Stimulated activated CD4-positive, alpha-beta T cell treated with anti-CD3 and anti-CD28 coated beads, Interleukin-15, amount 100 ng/mL, for 48 hours (primary cell): ENCODE results near the gene SOX6.

Experiments used
- DNase-seq, 2 donors: peaks; one replicate each; pipeline ENCODE4 v3.0.0-alpha.2; 2020; ENCODE audit warnings: low read depth in 2 of 2

SOX6 gene

GRCh38 chr11:16364254-16364653 is 7.9 kb upstream of the SOX6 start:
- no peak for DNase-seq

DNA sequence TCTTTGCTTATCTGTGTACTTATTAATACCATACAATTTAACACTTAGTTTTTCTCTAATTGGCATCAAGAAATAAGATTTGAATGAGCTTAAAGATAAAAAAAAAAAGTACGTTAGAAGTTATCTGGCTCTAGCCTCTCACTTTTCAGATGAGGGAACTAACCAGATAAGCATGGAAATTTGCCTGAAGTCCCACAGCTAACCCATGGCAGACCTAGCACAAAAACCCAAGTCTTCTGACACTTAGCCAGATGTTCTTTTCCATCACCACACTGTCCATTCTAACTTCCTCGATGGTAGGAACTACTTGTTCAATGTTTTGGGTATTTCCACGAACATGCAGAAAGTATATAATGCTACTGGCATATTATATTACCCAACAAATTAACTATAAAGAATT is 7.4 kb upstream of the SOX6 start:
- no peak for DNase-seq

- DNase-seq = no peak
These were observed 4.9 kb upstream of the SOX6 start for GRCh38 chr11:16361108-16361865.

GRCh38 chr11:16359369-16359768 is 3.0 kb upstream of the SOX6 start:
- no peak for DNase-seq

- DNase-seq = no peak
These were observed 2.4 kb upstream of the SOX6 start for GRCh38 chr11:16358726-16359125.

DNA sequence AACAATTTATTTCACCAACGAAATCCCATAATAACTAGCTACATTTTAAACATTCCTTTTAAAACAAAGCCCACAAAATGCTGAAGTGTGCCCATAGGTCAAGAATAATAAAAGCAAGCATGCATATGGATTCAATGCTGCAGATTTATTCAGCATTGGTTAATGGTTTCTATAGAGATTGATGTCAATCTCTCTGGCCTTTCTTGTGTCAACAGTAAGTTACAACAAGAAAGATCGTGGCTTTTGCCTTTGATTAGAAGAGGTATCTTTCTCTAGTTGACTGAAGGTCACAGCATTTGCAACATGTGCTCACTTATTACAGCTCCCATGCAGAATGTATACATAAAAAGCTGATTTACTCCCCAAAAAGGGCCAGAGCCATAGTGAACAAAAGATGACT is 1.4 kb upstream of the SOX6 start:
- no peak for DNase-seq

GRCh38 chr11:16356761-16357393 is 531 bp upstream of the SOX6 start:
- no peak for DNase-seq

DNA sequence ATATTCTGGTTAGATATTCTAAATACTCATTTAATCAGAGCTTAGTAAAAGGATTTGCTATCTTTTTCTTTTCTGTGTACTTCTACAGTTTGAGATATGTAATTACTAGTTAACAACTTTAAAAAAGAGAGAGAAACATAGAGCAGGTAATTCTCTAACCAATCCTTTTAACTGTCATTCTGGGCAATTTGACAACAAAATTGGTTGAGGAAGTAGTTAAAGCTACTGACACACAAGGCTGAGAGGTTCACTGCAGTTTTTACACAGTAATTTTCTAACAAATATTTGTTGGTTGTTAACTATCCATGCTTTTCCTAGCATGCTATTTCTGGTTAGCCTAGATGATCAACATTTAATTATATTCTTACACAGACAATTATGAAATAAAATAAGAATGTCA is 3.6 kb downstream of the SOX6 start:
- DNase-seq = no peak

DNA sequence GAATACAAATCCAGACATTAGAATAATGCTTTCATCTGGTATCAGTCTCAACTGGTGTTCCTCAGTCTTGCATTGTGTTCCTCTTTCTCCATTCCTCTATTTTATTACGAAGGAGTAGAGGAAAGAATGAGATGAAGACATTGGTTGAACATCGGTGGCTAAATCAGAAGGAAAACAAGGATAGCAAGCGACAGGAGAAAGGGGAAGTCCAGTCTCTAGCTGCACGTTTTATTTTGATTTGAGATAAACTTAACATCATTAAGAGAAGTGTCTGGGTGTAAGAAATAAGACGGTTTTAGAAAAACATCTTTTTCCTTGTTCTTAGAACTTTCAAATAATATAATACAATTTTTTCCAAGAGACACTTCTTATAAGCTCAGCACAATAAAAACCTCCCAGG is 6.2 kb downstream of the SOX6 start:
- DNase-seq = no peak

DNA sequence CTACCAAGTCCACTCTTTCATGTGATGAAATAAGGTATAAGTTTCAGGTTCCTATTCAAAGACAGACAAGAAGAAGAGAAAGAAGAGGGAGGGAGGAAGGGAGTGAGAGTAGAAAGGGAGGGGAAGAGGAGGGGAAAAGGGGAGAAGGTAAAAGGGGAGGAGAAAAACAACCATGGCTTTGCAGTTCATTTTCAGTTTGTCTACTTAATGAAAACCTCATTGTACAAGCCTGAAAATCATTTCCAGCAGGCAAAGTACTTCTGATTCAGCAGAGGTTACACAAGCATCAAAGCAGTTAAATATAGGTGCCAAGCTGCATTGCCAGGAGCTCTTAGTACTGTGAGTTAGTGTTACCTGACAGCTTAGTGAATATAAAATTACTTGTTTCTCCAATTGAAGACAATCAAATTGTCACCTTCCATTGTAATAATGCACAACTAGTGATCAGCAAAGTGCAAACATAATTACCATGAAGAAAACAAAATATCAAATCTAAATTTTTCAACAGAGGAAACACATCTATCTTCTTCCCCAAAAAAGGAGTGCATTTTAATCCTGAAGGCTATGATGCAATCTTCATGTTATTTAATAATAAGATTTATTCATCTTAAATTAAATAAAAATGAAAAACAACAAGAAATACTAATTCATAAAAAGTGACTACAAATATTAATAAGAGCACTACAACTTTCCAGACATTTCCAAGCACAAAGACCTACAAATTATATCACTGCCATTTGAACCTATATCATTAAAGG is 8.2 kb downstream of the SOX6 start:
- DNase-seq = no peak

- DNase-seq = no peak
These were observed 9.4 kb downstream of the SOX6 start for GRCh38 chr11:16346975-16347374.

- no peak for DNase-seq
These were observed 14.5 kb downstream of the SOX6 start for GRCh38 chr11:16341853-16342252.

GRCh38 chr11:16338393-16338792 is 18.0 kb downstream of the SOX6 start:
- DNase-seq = no peak

DNA sequence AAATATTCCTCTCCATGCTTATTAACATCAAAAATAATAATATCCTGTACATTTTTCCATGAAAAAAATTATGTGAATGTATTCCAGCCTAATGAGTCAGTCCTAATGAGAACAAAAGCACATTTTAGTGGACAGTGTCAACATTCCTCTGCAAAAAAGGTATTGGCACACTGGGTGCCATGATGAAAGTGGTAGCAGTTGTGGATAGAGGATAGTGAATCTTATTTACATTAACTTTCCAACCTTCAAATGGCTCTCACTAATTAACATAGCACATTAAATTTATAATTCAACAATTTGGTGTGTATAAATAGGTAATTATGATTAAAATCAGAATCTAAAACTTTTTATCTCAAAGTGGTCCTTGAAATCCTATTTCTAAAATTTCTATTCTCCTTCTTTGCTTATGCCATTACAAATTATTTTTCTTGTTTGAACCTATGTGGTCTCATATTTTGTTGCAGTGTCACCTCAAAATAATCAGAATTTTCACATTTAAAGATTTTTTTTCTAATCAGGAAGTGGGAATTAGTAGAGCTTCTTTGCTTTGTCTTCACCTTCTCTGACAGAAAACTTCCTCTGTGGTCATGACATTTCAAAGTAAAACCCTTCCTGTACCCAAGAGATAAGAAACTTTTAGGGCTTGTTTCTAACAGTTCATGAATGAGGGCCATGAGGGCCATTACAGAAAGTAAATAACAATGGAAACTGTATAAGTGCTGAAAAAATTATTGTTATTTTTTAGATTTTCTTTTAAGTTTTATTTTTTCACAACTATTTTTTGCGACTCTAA is 18.7 kb downstream of the SOX6 start:
- DNase-seq = no peak

DNA sequence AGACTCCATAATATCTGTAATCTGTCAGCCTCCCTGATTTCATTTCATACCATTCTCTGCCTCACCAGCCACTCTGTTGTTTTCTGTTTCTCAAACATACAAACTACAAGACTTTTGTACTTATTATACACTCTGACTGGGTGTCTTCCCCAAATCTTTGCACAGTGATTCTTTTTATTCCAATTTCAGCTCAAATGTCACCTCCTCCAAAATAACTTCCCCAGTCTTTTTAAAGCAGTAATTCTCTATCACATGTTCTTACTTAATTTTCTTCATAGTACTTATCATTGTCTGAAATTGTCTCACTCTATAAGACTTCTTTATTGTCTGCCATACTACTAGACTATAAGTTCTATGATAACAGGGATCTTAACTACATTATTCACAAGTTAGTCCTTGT is 19.6 kb downstream of the SOX6 start:
- DNase-seq = no peak

DNA sequence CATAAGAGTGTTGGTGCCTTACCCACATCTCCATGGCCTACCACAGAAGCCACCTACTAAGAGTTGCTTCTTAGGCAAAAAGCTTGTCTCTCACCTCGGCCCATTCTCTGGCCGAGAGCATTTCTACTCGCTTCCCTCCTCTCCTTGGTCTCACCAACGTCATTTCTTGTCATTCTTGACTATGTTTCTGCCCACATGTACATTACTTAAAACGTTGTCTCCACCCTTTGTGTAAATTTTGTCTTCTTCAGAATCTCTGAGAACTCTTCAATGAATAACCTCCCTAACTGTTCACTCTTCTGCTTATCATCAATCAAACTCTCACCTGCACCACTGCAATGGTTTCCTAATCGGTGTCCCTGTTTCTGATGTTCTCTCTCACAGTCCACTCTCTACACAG is 20.1 kb downstream of the SOX6 start:
- DNase-seq = no peak

DNA sequence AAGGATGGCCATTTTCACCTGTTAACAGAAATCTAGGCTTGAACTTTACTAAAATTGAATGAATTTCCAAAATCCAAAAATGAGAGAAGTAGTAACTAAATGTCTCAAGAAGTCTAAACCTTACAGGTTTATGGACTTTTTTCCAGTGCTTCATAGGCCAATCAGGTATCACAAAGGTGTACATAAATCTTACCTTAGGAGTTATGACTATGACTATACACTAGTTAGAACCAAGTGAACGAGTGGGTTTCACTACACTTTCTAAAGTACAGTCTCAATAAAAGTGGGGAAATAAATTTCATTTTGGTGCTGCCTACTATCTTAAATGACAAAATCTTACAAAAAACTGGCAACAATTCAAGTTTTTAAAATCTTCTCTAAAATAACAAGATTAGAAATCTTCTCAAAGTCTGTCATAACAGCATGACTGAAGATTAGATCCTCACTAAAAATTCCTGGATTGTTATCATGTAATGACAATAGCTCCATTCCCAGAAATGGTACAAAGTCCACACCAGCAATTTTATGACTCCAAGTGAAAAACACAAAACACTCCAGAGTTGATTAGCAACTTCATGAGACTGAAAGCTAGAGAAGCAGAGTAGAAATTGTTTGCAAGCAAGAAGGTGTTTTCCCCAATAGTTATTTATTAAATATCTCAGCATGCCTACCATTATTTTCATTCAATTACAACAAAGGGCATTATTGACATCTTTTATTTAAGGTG is 20.9 kb downstream of the SOX6 start:
- no peak for DNase-seq

GRCh38 chr11:16326679-16327297 is 29.6 kb downstream of the SOX6 start:
- no peak for DNase-seq

DNA sequence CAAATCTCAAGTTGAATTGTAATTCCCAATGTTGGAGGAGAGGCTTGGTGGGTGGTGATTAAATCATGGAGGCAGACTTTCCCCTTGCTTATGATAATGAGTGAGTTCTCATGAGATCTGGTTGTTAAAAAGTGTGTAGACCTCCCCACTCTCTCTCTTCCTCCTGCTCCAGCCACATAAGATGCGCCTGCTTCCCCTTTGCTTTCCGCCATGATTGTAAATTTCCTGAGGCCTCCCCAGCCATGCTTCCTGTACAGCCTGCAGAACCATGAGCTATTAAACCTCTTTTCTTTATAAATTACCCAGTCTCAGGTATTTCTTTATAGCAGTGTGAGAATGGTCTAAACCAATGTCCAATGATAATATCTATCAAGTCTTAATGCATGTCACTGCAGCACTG is 34.2 kb downstream of the SOX6 start:
- DNase-seq = no peak

DNA sequence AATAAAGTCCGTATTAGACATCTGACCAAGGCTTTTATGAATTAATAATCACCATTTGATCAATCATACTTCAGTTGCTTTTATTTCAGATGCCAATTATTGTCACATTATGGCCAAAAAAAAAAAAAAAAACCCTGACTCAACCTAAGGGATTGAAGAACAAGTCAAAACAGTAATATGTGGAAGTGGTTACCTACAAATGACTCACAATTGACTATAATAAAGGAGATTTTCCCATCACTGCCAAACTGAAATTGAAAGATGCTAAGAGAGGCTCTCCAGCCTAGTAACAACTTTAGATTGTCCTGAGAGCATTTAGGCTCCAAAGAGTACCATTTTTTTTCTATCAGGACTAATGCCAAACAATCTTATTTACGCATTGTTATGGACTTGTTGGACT is 35.2 kb downstream of the SOX6 start:
- DNase-seq = no peak

DNA sequence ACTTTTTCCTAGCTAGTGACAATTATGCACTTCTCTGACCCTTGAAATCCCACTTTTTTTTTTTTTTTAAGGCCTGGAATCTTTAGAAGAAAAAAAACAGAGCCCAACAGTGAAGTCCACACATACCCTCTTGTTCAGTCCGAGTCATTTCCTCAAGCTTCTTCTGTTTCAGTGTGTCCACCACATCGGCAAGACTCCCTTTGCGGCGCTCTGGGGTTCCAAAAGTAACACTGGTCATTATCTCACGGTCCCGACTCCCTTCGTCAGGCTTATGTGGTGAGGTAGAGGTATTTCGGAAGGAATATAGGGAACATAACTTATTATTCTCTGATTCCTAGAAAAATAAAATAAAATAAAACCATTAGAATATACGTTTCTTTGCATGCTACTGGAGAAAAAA is 38.0 kb downstream of the SOX6 start:
- no peak for DNase-seq
